PC-9 (cell line): ENCODE measurements around the gene SNAPC2. TPM values are rescaled to one million over a fixed set of nuclear protein-coding genes. Genes with fewer than 3 reads are reported as not detected.
A peak's percentile ranks its signal among the peaks of the same experiment; 100 is the strongest.
"Not testable (repeated sequence)": the region's sequence is repeated elsewhere in the genome, so short reads cannot be mapped to it uniquely, and the experiment has no call there.

Experiments used
- BruUV-seq: library from RNA; stranded (reverse); fragments of 400-500 nt; replicated peaks from 2 replicates; lab custom pipeline; 2021; lab: Mats Ljungman, UMichigan
- CTCF ChIA-PET: fragments of 300-600 bp; sonication (Branson Sonifier 250); formaldehyde crosslinking; loops from one replicate; lab custom pipeline; 2022; ENCODE audit warnings: antibody characterized with exemption; lab: Charles Lee
- POLR2A ChIA-PET: fragments of 300-600 bp; sonication (Branson Sonifier 250); formaldehyde crosslinking; loops from one replicate; lab custom pipeline; 2022; ENCODE audit warnings: antibody characterized with exemption; ENCODE audit not compliant: unreplicated experiment; lab: Charles Lee
- DNase-seq, 2 experiments: peaks; one replicate each; pipeline versions ENCODE4 v3.0.0 to v3.0.0-alpha.2; 2015 to 2022; ENCODE audit warnings: mixed read lengths in 1 of 2
- H2AFZ ChIP-seq: fragments of 200-600 bp; sonication (generic); 2 replicates; pipeline ENCODE4 v1.8.1; 2017; ENCODE audit warnings: antibody characterized with exemption
- H3F3A ChIP-seq: fragments of 200-600 bp; sonication (generic); 2 replicates; pipeline ENCODE4 v1.8.1; 2017; ENCODE audit warnings: antibody characterized with exemption, mild to moderate bottlenecking, low read depth; ENCODE audit not compliant: insufficient read depth
- H3K27ac ChIP-seq: fragments of 200-600 bp; sonication (generic); 2 replicates; pipeline ENCODE4 v1.6.1; 2016; ENCODE audit warnings: mixed run types
- H3K27me3 ChIP-seq: fragments of 200-600 bp; sonication (generic); 2 replicates; pipeline ENCODE4 v1.6.1; 2016; ENCODE audit warnings: low read depth, mixed run types; ENCODE audit not compliant: insufficient read depth
- H3K36me3 ChIP-seq: fragments of 200-600 bp; sonication (generic); 2 replicates; pipeline ENCODE4 v1.6.1; 2016; ENCODE audit warnings: low read depth, mixed run types
- H3K4me1 ChIP-seq: fragments of 200-600 bp; sonication (generic); replicated peaks from 2 replicates; pipeline ENCODE4 v1.6.1; 2016; ENCODE audit warnings: mixed run types; ENCODE audit not compliant: insufficient read depth
- H3K4me2 ChIP-seq: fragments of 200-600 bp; sonication (generic); 2 replicates; pipeline ENCODE4 v1.6.1; 2017; ENCODE audit warnings: mixed run types
- H3K4me3 ChIP-seq: fragments of 200-600 bp; sonication (generic); 2 replicates; pipeline ENCODE4 v1.6.1; 2016; ENCODE audit warnings: mixed run types
- H3K79me2 ChIP-seq: fragments of 200-600 bp; sonication (generic); 2 replicates; pipeline ENCODE4 v1.6.1; 2017; ENCODE audit warnings: low read depth, mixed run types
- H3K9me2 ChIP-seq: fragments of 200-600 bp; sonication (generic); 2 replicates; pipeline ENCODE4 v1.8.1; 2017; ENCODE audit warnings: mild to moderate bottlenecking; ENCODE audit not compliant: insufficient read depth
- H3K9me3 ChIP-seq: fragments of 200-600 bp; sonication (generic); 2 replicates; pipeline ENCODE4 v1.8.1; 2016; ENCODE audit warnings: low read depth; ENCODE audit not compliant: insufficient read depth
- H4K20me1 ChIP-seq: fragments of 200-600 bp; sonication (generic); 2 replicates; pipeline ENCODE4 v1.8.1; 2017; ENCODE audit not compliant: insufficient read depth
- EZH2 ChIP-seq: fragments of 200-600 bp; sonication (generic); IDR thresholded peaks from 2 replicates; pipeline ENCODE4 v1.8.0; 2017; ENCODE audit warnings: antibody characterized with exemption, low read depth
- intact Hi-C: fragments of 100-400 bp; cut with micrococcal nuclease; formaldehyde crosslinking; loops from one replicate; pipeline ENCODE4 v1.10.0; 2022; ENCODE audit not compliant: unreplicated experiment
- total RNA-seq: library from RNA; stranded (reverse); gene quantifications from 2 replicates; pipeline ENCODE4 v1.2.3, GENCODE V29; 2021
- TF ChIP-seq, protein P1 (sequence below): fragments of 200-600 bp; sonication (generic); conservative IDR thresholded peaks from 2 replicates; pipeline ENCODE4 v1.6.1; 2017; ENCODE audit warnings: mixed run types, antibody characterized with exemption, mild to moderate bottlenecking, moderate library complexity

Gene SNAPC2
- total RNA-seq, 1 experiment from 2014 or later: 37.5 TPM

- TSS peak; percentile 77 for BruUV-seq
- Histone ChIP-seq H3K9me3 (no peaks in the 10 kb centered on the region), H3K9me2 (no peaks in the 10 kb centered on the region), H3K4me2 (peak overlapping the region; percentile 64), H3K4me1 (peaks cover 28% of the 10 kb centered on the region), H3K36me3 (peaks cover 5% of the 10 kb centered on the region; the same call in 1 of the 2 replicates), H2AFZ (no peak overlapping the region), H3K27me3 (no peaks in the 10 kb centered on the region), H4K20me1 (0 out of 2 replicates have a peak, but pooled peaks cover 8% of the 10 kb centered on the region), H3K4me3 (no peak overlapping the region), H3K27ac (peak overlapping the region; percentile 92), H3K79me2 (no peaks in the 10 kb centered on the region), H3F3A (peaks cover 48% of the 10 kb centered on the region)
- POLR2A ChIA-PET: interaction anchor here (0.5 to 0.9 kb wide), 7 partner anchors 14 to 414 kb away, joined by 3 to 37 read pairs (median 6); partner anchors contain the start of genes KANK3, TGFBR3L and TIMM44
- intact Hi-C loops: loop anchor here (5.0 to 10.0 kb wide), 2 partner anchors 254 to 323 kb away; partner anchors contain the start of gene MCEMP1
- peak; percentile 80 to 89 for DNase-seq
- CTCF ChIA-PET: interaction anchor here (0.6 to 2.7 kb wide), 7 partner anchors 15 to 362 kb away, joined by 3 to 25 read pairs (median 4); partner anchors contain the start of gene TIMM44
- no peak for TF ChIP-seq EZH2
- TF ChIP-seq, protein P1, sequence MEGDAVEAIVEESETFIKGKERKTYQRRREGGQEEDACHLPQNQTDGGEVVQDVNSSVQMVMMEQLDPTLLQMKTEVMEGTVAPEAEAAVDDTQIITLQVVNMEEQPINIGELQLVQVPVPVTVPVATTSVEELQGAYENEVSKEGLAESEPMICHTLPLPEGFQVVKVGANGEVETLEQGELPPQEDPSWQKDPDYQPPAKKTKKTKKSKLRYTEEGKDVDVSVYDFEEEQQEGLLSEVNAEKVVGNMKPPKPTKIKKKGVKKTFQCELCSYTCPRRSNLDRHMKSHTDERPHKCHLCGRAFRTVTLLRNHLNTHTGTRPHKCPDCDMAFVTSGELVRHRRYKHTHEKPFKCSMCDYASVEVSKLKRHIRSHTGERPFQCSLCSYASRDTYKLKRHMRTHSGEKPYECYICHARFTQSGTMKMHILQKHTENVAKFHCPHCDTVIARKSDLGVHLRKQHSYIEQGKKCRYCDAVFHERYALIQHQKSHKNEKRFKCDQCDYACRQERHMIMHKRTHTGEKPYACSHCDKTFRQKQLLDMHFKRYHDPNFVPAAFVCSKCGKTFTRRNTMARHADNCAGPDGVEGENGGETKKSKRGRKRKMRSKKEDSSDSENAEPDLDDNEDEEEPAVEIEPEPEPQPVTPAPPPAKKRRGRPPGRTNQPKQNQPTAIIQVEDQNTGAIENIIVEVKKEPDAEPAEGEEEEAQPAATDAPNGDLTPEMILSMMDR: peak; percentile 75
Measured at GRCh38 chr19:7928741-7929701, 8.9 kb downstream of the SNAPC2 start.

- Histone ChIP-seq H3K4me2 (peak overlapping the region; percentile 64), H3K4me1 (peaks cover 28% of the 10 kb centered on the region), H3K27ac (peak overlapping the region; percentile 92), H3F3A (peaks cover 48% of the 10 kb centered on the region), H3K36me3 (peaks cover 12% of the 10 kb centered on the region)
- BruUV-seq, H3K9me2 ChIP-seq, H3K4me3 ChIP-seq, H4K20me1 ChIP-seq, H2AFZ ChIP-seq, intact Hi-C loops, H3K79me2 ChIP-seq, H3K27me3 ChIP-seq, H3K9me3 ChIP-seq: not testable (repeated sequence)
- POLR2A ChIA-PET: interaction anchor here (0.6 kb wide), 1 partner anchor 1873 kb away, joined by 3 read pairs; no protein-coding TSS in a partner anchor
- DNase-seq: peak in 1 of 2 experiments; percentile 70
- CTCF ChIA-PET: interaction anchor here (0.5 to 2.7 kb wide), 3 partner anchors 10 to 335 kb away, joined by 3 to 25 read pairs (median 5); partner anchors contain the start of genes SNAPC2 and TIMM44
Measured at GRCh38 chr19:7930030-7930429, 9.9 kb downstream of the SNAPC2 start.

DNA sequence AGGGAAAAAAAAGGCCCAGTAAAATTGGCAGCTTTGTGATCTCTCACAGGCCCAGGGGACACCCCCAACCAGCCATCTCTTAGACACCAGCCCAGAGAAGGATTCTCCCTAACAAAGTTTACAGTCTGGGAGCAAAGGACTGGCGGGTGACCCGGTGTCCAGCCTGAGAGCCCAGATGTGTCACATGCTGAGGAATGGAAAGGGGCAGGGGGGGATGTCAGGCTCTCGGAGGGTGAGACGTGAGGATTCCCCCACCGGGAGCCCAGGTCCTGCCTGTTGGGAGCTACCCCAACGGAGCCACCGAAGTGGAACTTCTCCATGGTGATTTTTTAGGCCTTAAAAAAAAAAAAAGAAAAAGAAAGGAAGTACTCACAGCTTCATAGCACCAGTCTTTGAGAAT, 10.6 kb downstream of the SNAPC2 start:
- H3K79me2 ChIP-seq: no peaks in the 10 kb centered on the region
- no peak for DNase-seq
- POLR2A ChIA-PET: no interaction called here
- peaks cover 20% of the 10 kb centered on the region for H3K36me3 ChIP-seq
- peak overlapping the region; percentile 92; the same call in 1 of the 2 replicates for H3K27ac ChIP-seq
- H4K20me1 ChIP-seq: peaks cover 14% of the 10 kb centered on the region; the same call in 1 of the 2 replicates
- peaks cover 48% of the 10 kb centered on the region for H3F3A ChIP-seq
- intact Hi-C loops: no loop called here
- peaks cover 28% of the 10 kb centered on the region for H3K4me1 ChIP-seq
- no peak overlapping the region for H3K4me2 ChIP-seq
- H3K27me3 ChIP-seq: no peaks in the 10 kb centered on the region
- no peaks in the 10 kb centered on the region for H3K9me2 ChIP-seq
- H3K4me3 ChIP-seq: no peak overlapping the region
- H2AFZ ChIP-seq: no peak overlapping the region
- CTCF ChIA-PET: interaction anchor here (0.5 to 2.7 kb wide), 3 partner anchors 11 to 387 kb away, joined by 4 to 25 read pairs (median 5); partner anchors contain the start of genes SNAPC2 and TIMM44
- BruUV-seq: no TSS peak
- no peaks in the 10 kb centered on the region for H3K9me3 ChIP-seq
- no peak for TF ChIP-seq EZH2
- TF ChIP-seq, protein P1: no peak
